IgD-negative memory B cell (primary cell): ENCODE results near the gene RGL3. TPM values are rescaled to one million over a fixed set of nuclear protein-coding genes. Genes with fewer than 3 reads are reported as not detected.
"Not testable (repeated sequence)": the region's sequence is repeated elsewhere in the genome, so short reads cannot be mapped to it uniquely, and the experiment has no call there.

Experiments used
- H3K27ac Mint-ChIP-seq, 3 donors: one replicate each; pipeline ENCODE4 v1.8.0; 2020 to 2022; ENCODE audit warnings: mild to moderate bottlenecking in 3 of 3, mixed read lengths in 3 of 3, moderate library complexity in 1 of 3
- H3K27me3 Mint-ChIP-seq: one replicate; pipeline ENCODE4 v1.8.0; 2021; ENCODE audit warnings: mixed read lengths
- H3K36me3 Mint-ChIP-seq: one replicate; pipeline ENCODE4 v1.8.0; 2020; ENCODE audit warnings: mild to moderate bottlenecking, mixed read lengths
- H3K4me1 Mint-ChIP-seq, 3 donors: one replicate each; pipeline ENCODE4 v1.8.0; 2020 to 2022; ENCODE audit warnings: mixed read lengths in 3 of 3, mild to moderate bottlenecking in 1 of 3
- H3K4me3 Mint-ChIP-seq, 4 donors: one replicate each; pipeline ENCODE4 v1.8.0; 2020 to 2022; ENCODE audit warnings: mild to moderate bottlenecking in 4 of 4, mixed read lengths in 4 of 4, moderate library complexity in 3 of 4
- H3K9me3 Mint-ChIP-seq, 3 donors: one replicate each; pipeline ENCODE4 v1.8.0; 2020 to 2021; ENCODE audit warnings: mixed read lengths in 3 of 3, mild to moderate bottlenecking in 1 of 3
- polyA plus RNA-seq: library from polyadenylated mRNA; unstranded; fragments of 300-500 nt; fragmentation: Illumina TruSeq; gene quantifications from one replicate; pipeline ENCODE4 v1.2.3, GENCODE V29; 2021

Gene RGL3, protein sequence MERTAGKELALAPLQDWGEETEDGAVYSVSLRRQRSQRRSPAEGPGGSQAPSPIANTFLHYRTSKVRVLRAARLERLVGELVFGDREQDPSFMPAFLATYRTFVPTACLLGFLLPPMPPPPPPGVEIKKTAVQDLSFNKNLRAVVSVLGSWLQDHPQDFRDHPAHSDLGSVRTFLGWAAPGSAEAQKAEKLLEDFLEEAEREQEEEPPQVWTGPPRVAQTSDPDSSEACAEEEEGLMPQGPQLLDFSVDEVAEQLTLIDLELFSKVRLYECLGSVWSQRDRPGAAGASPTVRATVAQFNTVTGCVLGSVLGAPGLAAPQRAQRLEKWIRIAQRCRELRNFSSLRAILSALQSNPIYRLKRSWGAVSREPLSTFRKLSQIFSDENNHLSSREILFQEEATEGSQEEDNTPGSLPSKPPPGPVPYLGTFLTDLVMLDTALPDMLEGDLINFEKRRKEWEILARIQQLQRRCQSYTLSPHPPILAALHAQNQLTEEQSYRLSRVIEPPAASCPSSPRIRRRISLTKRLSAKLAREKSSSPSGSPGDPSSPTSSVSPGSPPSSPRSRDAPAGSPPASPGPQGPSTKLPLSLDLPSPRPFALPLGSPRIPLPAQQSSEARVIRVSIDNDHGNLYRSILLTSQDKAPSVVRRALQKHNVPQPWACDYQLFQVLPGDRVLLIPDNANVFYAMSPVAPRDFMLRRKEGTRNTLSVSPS
- 2.4 TPM for polyA plus RNA-seq

- Mint-ChIP-seq H3K9me3 (no peaks in the 10 kb centered on the region), H3K4me3 (peak within 1 kb of the TSS; percentile 70 to 94 (median 88)), H3K36me3 (no peaks in the 10 kb centered on the region), H3K4me1 (peaks cover 20 to 28% (median 24%) of the 10 kb centered on the region in 3 donors), H3K27me3 (peaks cover 35% of the 10 kb centered on the region), H3K27ac (peak within 1 kb of the TSS; percentile 80 to 97 (median 85))
Observed at GRCh38 chr19:11418549-11419506, at the start of gene RGL3. Gene RGL3, minus strand, starts transcription at chr19:11419314. Its CDS starts 36 bp downstream, at chr19:11419278.

GRCh38 chr19:11468266-11468845 lies 49.2 kb upstream of the RGL3 start:
- peak overlapping the region in 1 of 3 donors; percentile 39 for H3K27ac Mint-ChIP-seq
- H3K4me3 Mint-ChIP-seq, H3K36me3 Mint-ChIP-seq, H3K27me3 Mint-ChIP-seq, H3K9me3 Mint-ChIP-seq, H3K4me1 Mint-ChIP-seq: not testable (repeated sequence)

- Mint-ChIP-seq H3K4me1 (peaks cover 0 to 1% (median 0%) of the 10 kb centered on the region in 3 donors), H3K27me3 (peaks cover 2% of the 10 kb centered on the region), H3K36me3 (no peaks in the 10 kb centered on the region), H3K4me3 (no peak overlapping the region), H3K27ac (no peak overlapping the region), H3K9me3 (peaks cover 0 to under 1% (median 0%) of the 10 kb centered on the region in 3 donors)
Observed at GRCh38 chr19:11465600-11465999, 46.5 kb upstream of the RGL3 start.

- Mint-ChIP-seq H3K4me1 (peaks cover 0 to 1% (median 0%) of the 10 kb centered on the region in 3 donors), H3K9me3 (peaks cover 0 to 2% (median 0%) of the 10 kb centered on the region in 3 donors), H3K27me3 (peaks cover 6% of the 10 kb centered on the region), H3K36me3 (no peaks in the 10 kb centered on the region), H3K27ac (no peak overlapping the region), H3K4me3 (no peak overlapping the region)
Observed at GRCh38 chr19:11464333-11465265, 45.5 kb upstream of the RGL3 start.

DNA sequence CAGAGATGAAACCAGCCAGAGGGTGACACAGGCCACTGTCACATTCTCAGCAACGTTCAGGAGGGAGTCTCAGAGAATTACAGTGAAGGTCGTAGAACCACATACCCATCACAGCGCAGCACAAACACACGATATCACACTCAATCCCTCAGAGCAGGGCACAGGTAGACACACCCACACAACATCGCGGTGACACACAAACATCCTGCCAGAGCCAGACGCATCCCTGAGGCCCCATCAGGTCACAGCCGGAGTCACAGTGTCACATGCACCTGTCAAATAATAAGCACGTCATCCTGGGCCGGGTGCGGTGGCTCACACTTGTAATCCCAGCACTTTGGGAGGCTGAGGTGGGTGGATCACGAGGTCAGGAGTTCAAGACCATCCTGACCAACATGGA lies 44.3 kb upstream of the RGL3 start:
- no peaks in the 10 kb centered on the region for H3K36me3 Mint-ChIP-seq

DNA sequence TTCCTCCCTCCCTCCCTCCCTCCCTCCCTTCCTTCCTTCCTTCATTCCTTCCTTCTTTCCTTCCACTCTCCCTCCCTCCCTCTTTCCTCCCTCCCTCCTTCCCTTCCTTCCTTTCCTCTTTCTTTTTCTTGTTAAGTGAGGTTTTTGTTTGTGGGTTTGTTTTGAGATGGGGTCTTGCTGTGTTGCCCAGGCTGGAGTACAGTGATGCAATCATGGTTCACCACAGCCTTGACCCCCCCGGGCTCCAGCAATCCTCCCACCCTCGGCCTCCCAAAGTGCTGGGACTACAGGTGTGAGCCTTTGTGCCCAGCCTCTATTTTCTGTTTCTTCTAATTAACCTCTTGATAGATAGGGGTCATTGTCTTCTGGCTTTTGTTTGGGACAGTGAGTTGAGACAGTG lies 42.3 kb upstream of the RGL3 start:
- Mint-ChIP-seq H3K27me3 (peaks cover 10% of the 10 kb centered on the region), H3K9me3 (peaks cover 0 to 2% (median 0%) of the 10 kb centered on the region in 3 donors), H3K27ac (no peak overlapping the region), H3K4me3 (no peak overlapping the region), H3K4me1 (peaks cover 0 to 1% (median 0%) of the 10 kb centered on the region in 3 donors), H3K36me3 (no peaks in the 10 kb centered on the region)

More for the DNA sequence above, 44.3 kb upstream of the RGL3 start:
- Mint-ChIP-seq H3K9me3 (peaks cover 0 to 2% (median 0%) of the 10 kb centered on the region in 3 donors), H3K27ac (no peak overlapping the region), H3K4me1 (peaks cover 0 to 1% (median 0%) of the 10 kb centered on the region in 3 donors), H3K4me3 (no peak overlapping the region), H3K27me3 (peaks cover 8% of the 10 kb centered on the region)

GRCh38 chr19:11460207-11460606 lies 41.1 kb upstream of the RGL3 start:
- H3K4me1 Mint-ChIP-seq = peaks cover 0 to 1% (median 0%) of the 10 kb centered on the region in 3 donors
- no peaks in the 10 kb centered on the region for H3K36me3 Mint-ChIP-seq
- no peak overlapping the region for H3K4me3 Mint-ChIP-seq
- peaks cover 0 to 2% (median 0%) of the 10 kb centered on the region in 3 donors for H3K9me3 Mint-ChIP-seq
- H3K27me3 Mint-ChIP-seq = peaks cover 10% of the 10 kb centered on the region
- H3K27ac Mint-ChIP-seq = peak overlapping the region in 1 of 3 donors; percentile 27

- H3K27ac Mint-ChIP-seq, H3K4me1 Mint-ChIP-seq: not testable (repeated sequence)
Observed at GRCh38 chr19:11458912-11459311, 39.8 kb upstream of the RGL3 start.

GRCh38 chr19:11458236-11458900 lies 39.3 kb upstream of the RGL3 start:
- peaks cover 0 to 2% (median 0%) of the 10 kb centered on the region in 3 donors for H3K9me3 Mint-ChIP-seq
- no peak overlapping the region for H3K4me3 Mint-ChIP-seq
- no peaks in the 10 kb centered on the region for H3K36me3 Mint-ChIP-seq
- H3K4me1 Mint-ChIP-seq = peaks cover 0 to 1% (median 0%) of the 10 kb centered on the region in 3 donors
- no peak overlapping the region for H3K27ac Mint-ChIP-seq
- H3K27me3 Mint-ChIP-seq = peaks cover 10% of the 10 kb centered on the region

More at GRCh38 chr19:11458912-11459311, 39.8 kb upstream of the RGL3 start:
- H3K27me3 Mint-ChIP-seq = peaks cover 10% of the 10 kb centered on the region
- not testable (repeated sequence) for H3K36me3 Mint-ChIP-seq, H3K9me3 Mint-ChIP-seq
- H3K4me3 Mint-ChIP-seq = peak overlapping the region in 1 of 4 donors; percentile 39

DNA sequence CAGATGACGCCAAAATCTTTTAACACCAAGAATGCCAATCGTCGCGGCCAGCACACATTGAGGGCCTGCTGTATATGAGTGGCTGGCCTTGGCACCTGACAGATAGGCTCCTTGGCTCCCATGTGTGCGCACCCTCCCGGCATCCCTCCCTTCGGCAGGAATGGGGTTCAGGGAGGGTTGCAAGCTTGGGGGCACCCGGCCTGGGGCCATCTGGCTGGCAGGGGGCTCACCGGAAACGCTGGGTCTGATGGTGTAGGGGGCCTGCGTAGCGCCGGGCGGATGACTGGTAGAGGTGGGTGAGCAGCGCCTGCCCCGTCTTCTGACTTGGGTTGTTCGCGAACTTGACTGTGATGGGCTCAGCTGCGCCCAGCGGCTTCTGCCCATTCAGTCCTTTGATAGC lies 38.7 kb upstream of the RGL3 start:
- Mint-ChIP-seq H3K4me1 (peaks cover 0 to under 1% (median 0%) of the 10 kb centered on the region in 3 donors), H3K27me3 (peaks cover 10% of the 10 kb centered on the region), H3K4me3 (no peak overlapping the region), H3K9me3 (peaks cover 0 to 2% (median 0%) of the 10 kb centered on the region in 3 donors), H3K27ac (no peak overlapping the region), H3K36me3 (no peaks in the 10 kb centered on the region)

- H3K4me1 Mint-ChIP-seq = peaks cover 4 to 5% (median 4%) of the 10 kb centered on the region in 3 donors
- peaks cover 0 to 2% (median 0%) of the 10 kb centered on the region in 3 donors for H3K9me3 Mint-ChIP-seq
- H3K27me3 Mint-ChIP-seq = peaks cover 13% of the 10 kb centered on the region
- H3K27ac Mint-ChIP-seq = no peak overlapping the region
- H3K36me3 Mint-ChIP-seq = no peaks in the 10 kb centered on the region
- H3K4me3 Mint-ChIP-seq = no peak overlapping the region
Observed at GRCh38 chr19:11457115-11457514, 38.0 kb upstream of the RGL3 start.

DNA sequence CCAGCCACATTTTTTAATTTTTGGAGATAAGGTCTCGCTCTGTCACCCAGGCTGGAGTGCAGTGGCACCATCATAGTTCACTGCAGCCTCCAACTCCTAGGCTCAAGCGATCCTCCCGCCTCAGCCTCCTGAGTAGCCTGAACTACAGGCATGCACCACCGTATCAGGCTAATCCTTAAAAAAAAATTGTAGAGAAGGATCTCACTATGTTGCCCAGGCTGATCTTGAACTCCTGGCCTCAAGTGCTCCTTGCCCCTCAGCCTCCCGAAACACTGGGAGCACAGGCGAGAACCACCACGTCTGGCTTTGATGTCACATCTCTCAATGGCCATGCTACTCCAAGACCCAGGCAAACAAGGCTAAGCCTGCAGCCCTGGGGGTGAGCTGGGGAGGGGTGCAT lies 37.5 kb upstream of the RGL3 start:
- Mint-ChIP-seq H3K9me3 (peaks cover 0 to 2% (median 0%) of the 10 kb centered on the region in 3 donors), H3K27ac (no peak overlapping the region), H3K4me1 (peaks cover 5 to 8% (median 5%) of the 10 kb centered on the region in 3 donors), H3K4me3 (no peak overlapping the region), H3K36me3 (no peaks in the 10 kb centered on the region), H3K27me3 (peaks cover 13% of the 10 kb centered on the region)

GRCh38 chr19:11455233-11455554 lies 36.1 kb upstream of the RGL3 start:
- H3K4me1 Mint-ChIP-seq, H3K9me3 Mint-ChIP-seq, H3K36me3 Mint-ChIP-seq, H3K27ac Mint-ChIP-seq: not testable (repeated sequence)
- H3K4me3 Mint-ChIP-seq = peak overlapping the region in 2 of 4 donors; percentile 62 to 66
- H3K27me3 Mint-ChIP-seq = peaks cover 10% of the 10 kb centered on the region
